RWPE2 (cell line): ENCODE measurements around the gene ORM2.

ENCODE experiments used
- ATAC-seq: fragments of 200-7000 bp; cut with Tn5 transposase; 3 replicates; pipeline ENCODE4 v1.9.1; 2021; ENCODE audit warnings: low read depth
- DNase-seq: peaks from one replicate; pipeline ENCODE4 v3.0.0-alpha.2; 2020; ENCODE audit warnings: low spot score
- H3K27ac ChIP-seq: fragments of 450-650 bp; 2 replicates; pipeline ENCODE4 v1.5.1; 2017; ENCODE audit warnings: mild to moderate bottlenecking; ENCODE audit not compliant: poor library complexity, severe bottlenecking
- H3K27me3 ChIP-seq: fragments of 250-450 bp; sonication (Bioruptor Pico); 2 replicates; pipeline ENCODE4 v1.5.1; 2021; ENCODE audit warnings: mild to moderate bottlenecking, moderate library complexity; ENCODE audit not compliant: insufficient read depth, poor library complexity, severe bottlenecking
- H3K36me3 ChIP-seq: fragments of 250-450 bp; sonication (Bioruptor Pico); 2 replicates; pipeline ENCODE4 v1.5.1; 2020; ENCODE audit warnings: low read depth, mild to moderate bottlenecking, moderate library complexity
- H3K4me1 ChIP-seq: fragments of 250-450 bp; sonication (Bioruptor Pico); 2 replicates; pipeline ENCODE4 v1.5.1; 2021; ENCODE audit warnings: mild to moderate bottlenecking, moderate library complexity; ENCODE audit not compliant: insufficient read depth, poor library complexity, severe bottlenecking
- H3K4me3 ChIP-seq: fragments of 250-450 bp; sonication (Bioruptor Pico); 2 replicates; pipeline ENCODE4 v1.5.1; 2021; ENCODE audit warnings: mild to moderate bottlenecking, moderate library complexity; ENCODE audit not compliant: severe bottlenecking
- H3K9me3 ChIP-seq: fragments of 250-450 bp; sonication (Bioruptor Pico); 2 replicates; pipeline ENCODE4 v1.5.1; 2021; ENCODE audit warnings: mild to moderate bottlenecking, moderate library complexity; ENCODE audit not compliant: severe bottlenecking
- TF ChIP-seq, protein P1 (sequence below): fragments of 450-650 bp; IDR thresholded peaks from one replicate; pipeline ENCODE4 v1.5.1; 2017; ENCODE audit warnings: mild to moderate bottlenecking, moderate library complexity; ENCODE audit not compliant: poor library complexity, severe bottlenecking

ORM2 gene

GRCh38 chr9:114334490-114334889 lies 4.8 kb downstream of the ORM2 start:
- Histone ChIP-seq H3K27ac (no peak overlapping the region), H3K9me3 (no peaks in the 10 kb centered on the region), H3K4me1 (no peaks in the 10 kb centered on the region), H3K4me3 (no peak overlapping the region), H3K27me3 (no peaks in the 10 kb centered on the region), H3K36me3 (no peaks in the 10 kb centered on the region; the same call in 1 of the 2 replicates)
- DNase-seq, result no peak
- no peak for ATAC-seq
- TF ChIP-seq, protein P1, sequence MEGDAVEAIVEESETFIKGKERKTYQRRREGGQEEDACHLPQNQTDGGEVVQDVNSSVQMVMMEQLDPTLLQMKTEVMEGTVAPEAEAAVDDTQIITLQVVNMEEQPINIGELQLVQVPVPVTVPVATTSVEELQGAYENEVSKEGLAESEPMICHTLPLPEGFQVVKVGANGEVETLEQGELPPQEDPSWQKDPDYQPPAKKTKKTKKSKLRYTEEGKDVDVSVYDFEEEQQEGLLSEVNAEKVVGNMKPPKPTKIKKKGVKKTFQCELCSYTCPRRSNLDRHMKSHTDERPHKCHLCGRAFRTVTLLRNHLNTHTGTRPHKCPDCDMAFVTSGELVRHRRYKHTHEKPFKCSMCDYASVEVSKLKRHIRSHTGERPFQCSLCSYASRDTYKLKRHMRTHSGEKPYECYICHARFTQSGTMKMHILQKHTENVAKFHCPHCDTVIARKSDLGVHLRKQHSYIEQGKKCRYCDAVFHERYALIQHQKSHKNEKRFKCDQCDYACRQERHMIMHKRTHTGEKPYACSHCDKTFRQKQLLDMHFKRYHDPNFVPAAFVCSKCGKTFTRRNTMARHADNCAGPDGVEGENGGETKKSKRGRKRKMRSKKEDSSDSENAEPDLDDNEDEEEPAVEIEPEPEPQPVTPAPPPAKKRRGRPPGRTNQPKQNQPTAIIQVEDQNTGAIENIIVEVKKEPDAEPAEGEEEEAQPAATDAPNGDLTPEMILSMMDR, result no peak

DNA sequence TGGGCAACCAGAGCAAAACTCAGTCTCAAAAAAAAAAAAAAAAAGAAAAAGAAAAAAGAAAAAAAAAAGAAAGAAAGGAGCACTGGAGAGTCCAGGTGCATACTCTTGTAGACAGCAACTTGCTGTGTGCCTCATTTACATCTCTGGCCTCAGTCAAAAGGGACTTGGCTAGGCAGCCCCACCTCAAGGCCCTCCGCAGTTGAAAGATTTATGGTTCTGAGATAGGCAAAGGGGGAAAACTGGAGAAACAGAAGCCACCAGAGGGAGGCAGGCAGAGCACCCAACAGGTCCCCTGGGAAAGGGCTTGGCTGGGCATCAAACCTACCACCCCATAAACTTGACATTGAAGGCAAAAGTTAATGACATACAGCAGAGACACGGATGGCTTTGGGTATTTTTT lies 6.1 kb downstream of the ORM2 start:
- ATAC-seq (no peak), DNase-seq (no peak)
- Histone ChIP-seq H3K9me3 (no peaks in the 10 kb centered on the region), H3K27ac (no peak overlapping the region), H3K36me3 (peaks cover 5% of the 10 kb centered on the region; the same call in 1 of the 2 replicates), H3K4me1 (no peaks in the 10 kb centered on the region), H3K4me3 (no peak overlapping the region), H3K27me3 (no peaks in the 10 kb centered on the region)
- TF ChIP-seq, protein P1, result no peak

GRCh38 chr9:114336157-114336556 lies 6.5 kb downstream of the ORM2 start:
- ATAC-seq (no peak), DNase-seq (no peak)
- Histone ChIP-seq H3K36me3 (peaks cover 5% of the 10 kb centered on the region; the same call in 1 of the 2 replicates), H3K27me3 (no peaks in the 10 kb centered on the region), H3K4me3 (no peak overlapping the region), H3K9me3 (no peaks in the 10 kb centered on the region), H3K4me1 (no peaks in the 10 kb centered on the region), H3K27ac (no peak overlapping the region)
- TF ChIP-seq, protein P1, result no peak

DNA sequence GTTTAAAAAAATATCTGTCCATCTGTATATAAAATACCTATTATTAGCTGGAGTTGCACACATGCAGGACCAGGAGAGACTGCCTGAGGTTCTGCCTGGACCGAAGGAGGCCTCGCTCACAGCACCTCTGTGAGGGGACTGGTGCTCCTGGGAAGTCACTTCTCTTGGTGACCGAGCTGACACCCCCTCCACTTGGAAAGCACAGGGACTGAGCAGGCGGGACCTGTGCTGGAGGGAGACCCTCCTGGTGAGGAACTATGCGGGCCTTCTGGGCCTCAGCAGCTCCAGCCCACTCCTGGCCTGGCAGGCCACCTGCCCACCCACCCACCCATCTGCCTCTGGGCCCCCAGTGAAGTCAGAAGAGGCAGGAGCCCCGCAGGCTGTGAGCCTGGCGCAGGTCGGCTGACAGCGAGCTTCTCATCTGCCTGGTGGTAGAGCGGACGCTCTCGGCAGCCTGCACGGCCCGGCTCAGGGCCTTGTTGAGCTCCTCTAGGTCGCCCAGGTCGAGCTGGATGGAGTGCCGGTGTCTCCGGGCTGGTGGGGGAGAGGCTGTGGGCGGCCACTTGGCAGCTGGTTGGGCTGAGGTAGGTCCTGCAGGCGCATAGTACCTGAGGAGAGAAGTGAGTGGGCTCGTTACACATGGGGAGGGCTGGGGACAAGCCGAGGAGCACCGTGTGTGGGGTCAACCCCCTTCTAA lies 7.2 kb downstream of the ORM2 start:
- Histone ChIP-seq H3K4me3 (no peak overlapping the region), H3K9me3 (no peaks in the 10 kb centered on the region), H3K27ac (no peak overlapping the region), H3K4me1 (no peaks in the 10 kb centered on the region), H3K36me3 (peaks cover 5% of the 10 kb centered on the region; the same call in 1 of the 2 replicates), H3K27me3 (no peaks in the 10 kb centered on the region)
- ATAC-seq (no peak), DNase-seq (no peak)
- TF ChIP-seq, protein P1, result no peak

- no peaks in the 10 kb centered on the region for H3K9me3 ChIP-seq
- no peak overlapping the region for H3K4me3 ChIP-seq
- H3K27me3 ChIP-seq, result no peaks in the 10 kb centered on the region
- DNase-seq (no peak), ATAC-seq (no peak)
- TF ChIP-seq, protein P1, result no peak
- peaks cover 4% of the 10 kb centered on the region for H3K4me1 ChIP-seq
- no peak overlapping the region for H3K27ac ChIP-seq
- peaks cover 9% of the 10 kb centered on the region for H3K36me3 ChIP-seq
Observed at GRCh38 chr9:114338187-114338586, 8.5 kb downstream of the ORM2 start.
